ENCODE data around the gene NGF. TPM values are rescaled to one million over a fixed set of nuclear protein-coding genes. Genes with fewer than 3 reads are reported as not detected.

Gene NGF
- total RNA-seq, 2 experiments from 2014 or later, result not detected

DNA sequence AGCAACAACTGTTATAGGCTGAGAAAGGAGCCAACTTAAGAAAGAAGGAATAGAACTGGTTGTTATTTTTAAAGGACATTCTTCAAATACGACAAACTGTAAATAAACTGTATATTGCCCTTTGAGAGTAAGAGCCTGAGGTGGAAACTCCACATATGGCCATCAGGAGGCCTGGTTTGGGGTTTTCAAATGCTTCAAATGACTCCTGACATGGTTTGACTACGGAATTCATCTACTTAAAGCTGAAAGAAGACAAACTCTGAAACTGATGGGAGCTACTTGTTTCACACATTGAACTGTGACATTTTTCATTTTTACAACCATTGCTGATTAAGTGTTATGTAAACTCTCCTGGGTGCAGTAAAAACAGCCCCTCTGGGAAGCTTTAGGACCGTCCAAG is 59.8 kb downstream of the NGF start:
- Mint-ChIP-seq H3K9me3 (no peaks in the 10 kb centered on the region), H3K4me3 (no peak overlapping the region), H3K4me1 (no peaks in the 10 kb centered on the region), H3K27ac (no peak overlapping the region), H3K36me3 (ENCODE audit: low read depth) (no peaks in the 10 kb centered on the region), H3K27me3 (peaks cover 3% of the 10 kb centered on the region)
- CTCF ChIA-PET, result no interaction called here
- no peak for DNase-seq
- POLR2A ChIA-PET, result no interaction called here

DNA sequence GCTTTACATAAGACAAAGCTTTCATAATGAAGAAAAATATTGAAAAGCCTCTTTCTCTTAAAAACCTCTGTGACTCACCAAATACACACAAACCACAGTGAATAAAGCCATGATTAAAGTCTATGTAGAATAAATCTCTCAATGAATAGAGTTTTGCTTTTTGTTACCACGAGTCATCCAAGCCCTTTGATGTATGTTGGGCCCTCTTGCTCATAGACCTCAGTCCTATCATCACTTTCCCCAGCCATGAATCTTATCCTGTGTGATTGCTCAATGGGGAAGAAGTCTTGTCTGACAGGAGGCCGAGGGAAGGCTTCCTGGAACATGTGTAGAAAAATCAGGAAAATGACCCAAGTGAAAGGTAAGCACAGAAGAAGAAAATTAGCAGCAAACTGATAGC is 60.8 kb downstream of the NGF start:
- Mint-ChIP-seq H3K27ac (no peak overlapping the region), H3K9me3 (no peaks in the 10 kb centered on the region), H3K27me3 (peaks cover 4% of the 10 kb centered on the region), H3K4me3 (no peak overlapping the region), H3K36me3 (ENCODE audit: low read depth) (no peaks in the 10 kb centered on the region), H3K4me1 (no peaks in the 10 kb centered on the region)
- ChIA-PET POLR2A (no interaction called here), CTCF (no interaction called here)
- no peak for DNase-seq

DNA sequence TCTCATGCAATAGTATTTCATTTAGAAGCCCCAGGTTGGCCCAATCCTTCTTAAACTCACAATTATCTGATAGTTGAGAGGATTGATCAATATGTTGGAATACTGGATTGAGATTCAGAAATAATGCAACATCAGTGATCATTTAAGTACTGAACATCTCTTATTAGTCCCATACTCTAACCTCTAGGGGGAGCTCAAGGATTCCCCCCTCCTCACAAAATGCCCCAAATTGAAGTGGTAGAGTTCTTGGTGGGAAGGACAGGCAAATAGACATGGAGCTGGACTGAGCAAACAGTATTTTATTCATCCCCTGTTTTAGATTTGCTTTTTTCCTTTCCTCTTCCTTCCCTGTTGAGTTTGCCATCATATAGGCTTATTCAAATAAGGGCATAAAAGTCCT is 62.8 kb downstream of the NGF start:
- Mint-ChIP-seq H3K36me3 (ENCODE audit: low read depth) (no peaks in the 10 kb centered on the region), H3K4me1 (no peaks in the 10 kb centered on the region), H3K4me3 (no peak overlapping the region), H3K27me3 (peaks cover 2% of the 10 kb centered on the region), H3K27ac (no peak overlapping the region), H3K9me3 (no peaks in the 10 kb centered on the region)
- POLR2A ChIA-PET, result interaction anchor here (0.6 kb wide), 1 partner anchor 266 kb away, joined by 3 read pairs; no protein-coding TSS in a partner anchor
- no peak for DNase-seq
- CTCF ChIA-PET, result interaction anchor here (0.6 to 1.0 kb wide), 2 partner anchors 9 to 321 kb away, joined by 3 read pairs; no protein-coding TSS in a partner anchor

DNA sequence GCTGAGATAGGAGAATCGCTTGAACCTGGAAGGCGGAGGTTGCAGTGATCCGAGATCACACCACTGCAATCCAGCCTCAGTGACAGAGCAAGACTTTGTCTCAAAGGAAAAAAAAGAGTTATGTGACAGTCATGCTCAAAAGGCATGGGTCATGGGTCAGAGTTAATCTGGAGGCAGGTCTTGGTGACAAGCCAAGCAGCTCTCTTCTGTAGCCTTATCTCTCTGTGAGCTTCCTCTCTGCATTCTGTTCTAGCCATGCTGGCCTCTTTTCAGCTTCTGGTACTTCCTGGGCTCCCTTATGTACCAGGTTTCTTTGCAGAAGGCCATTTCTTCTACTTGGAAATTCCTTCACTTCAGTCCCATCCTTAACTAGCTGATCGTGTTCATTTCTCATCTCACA is 63.6 kb downstream of the NGF start:
- ChIA-PET CTCF (no interaction called here), POLR2A (no interaction called here)
- Mint-ChIP-seq H3K9me3 (no peaks in the 10 kb centered on the region), H3K4me1 (no peaks in the 10 kb centered on the region), H3K4me3 (no peak overlapping the region), H3K27ac (no peak overlapping the region), H3K27me3 (peaks cover 2% of the 10 kb centered on the region), H3K36me3 (ENCODE audit: low read depth) (no peaks in the 10 kb centered on the region)
- no peak for DNase-seq

DNA sequence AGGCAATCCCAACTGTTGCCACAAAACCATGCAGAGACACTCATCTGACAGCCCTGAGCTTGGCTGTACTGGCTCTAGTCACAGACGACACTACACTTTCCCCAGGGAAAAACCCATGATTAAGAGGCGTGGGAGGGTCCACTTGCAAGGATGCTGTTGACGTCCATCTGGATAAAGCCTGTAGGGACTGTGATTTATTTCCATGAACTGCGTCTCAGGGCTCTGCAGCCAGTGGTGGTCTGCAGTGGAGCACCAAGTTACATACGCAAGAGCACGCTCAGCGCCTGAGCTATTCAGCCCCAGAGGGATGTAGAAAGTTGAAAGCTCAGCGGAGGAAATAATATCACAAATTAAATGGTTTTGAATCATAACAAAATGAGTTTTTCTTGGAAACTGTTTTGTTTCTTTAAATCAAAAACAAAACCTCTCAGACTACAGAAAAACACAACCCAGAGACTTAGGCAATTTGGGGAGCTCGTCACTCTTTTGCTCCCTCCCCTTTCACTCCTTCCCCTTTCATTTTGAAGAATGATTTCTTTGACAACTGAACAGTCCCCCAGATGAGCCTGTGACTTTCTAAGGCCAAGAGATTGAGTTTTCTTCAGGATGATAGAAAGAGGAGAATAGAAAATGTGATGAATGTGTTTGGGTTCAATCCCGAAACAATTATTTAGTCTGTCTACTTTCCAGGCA is 71.2 kb downstream of the NGF start:
- H3K27ac Mint-ChIP-seq, result no peak overlapping the region
- ChIA-PET CTCF (no interaction called here), POLR2A (no interaction called here)
- no peaks in the 10 kb centered on the region for H3K36me3 Mint-ChIP-seq (ENCODE audit: low read depth)
- H3K27me3 Mint-ChIP-seq, result peaks cover 1% of the 10 kb centered on the region
- no peak overlapping the region for H3K4me3 Mint-ChIP-seq
- H3K4me1 Mint-ChIP-seq, result no peaks in the 10 kb centered on the region
- no peaks in the 10 kb centered on the region for H3K9me3 Mint-ChIP-seq
- DNase-seq, result no peak

DNA sequence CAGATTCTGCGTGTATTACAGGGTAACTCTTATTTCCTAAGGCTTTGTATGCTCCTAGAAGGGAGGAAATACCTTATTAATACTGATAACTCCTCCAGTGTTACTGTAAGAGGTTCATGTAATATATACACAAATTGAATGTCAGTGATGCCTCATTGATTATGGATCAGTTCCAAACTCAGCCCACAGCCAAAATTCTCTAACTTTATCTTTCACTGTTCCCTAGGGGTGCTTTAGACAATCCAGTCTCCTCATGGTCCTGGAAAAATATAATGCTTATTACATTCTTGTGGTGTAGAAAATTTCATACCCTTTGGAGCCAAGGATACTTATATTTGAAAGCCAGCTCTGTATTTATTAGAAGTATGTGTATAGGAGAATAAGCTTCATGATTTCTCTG is 73.0 kb downstream of the NGF start:
- POLR2A ChIA-PET, result no interaction called here
- Mint-ChIP-seq H3K4me3 (no peak overlapping the region), H3K36me3 (ENCODE audit: low read depth) (no peaks in the 10 kb centered on the region), H3K27ac (no peak overlapping the region), H3K27me3 (peaks cover 1% of the 10 kb centered on the region), H3K9me3 (no peaks in the 10 kb centered on the region), H3K4me1 (peaks cover 1% of the 10 kb centered on the region)
- no peak for DNase-seq
- CTCF ChIA-PET, result no interaction called here

DNA sequence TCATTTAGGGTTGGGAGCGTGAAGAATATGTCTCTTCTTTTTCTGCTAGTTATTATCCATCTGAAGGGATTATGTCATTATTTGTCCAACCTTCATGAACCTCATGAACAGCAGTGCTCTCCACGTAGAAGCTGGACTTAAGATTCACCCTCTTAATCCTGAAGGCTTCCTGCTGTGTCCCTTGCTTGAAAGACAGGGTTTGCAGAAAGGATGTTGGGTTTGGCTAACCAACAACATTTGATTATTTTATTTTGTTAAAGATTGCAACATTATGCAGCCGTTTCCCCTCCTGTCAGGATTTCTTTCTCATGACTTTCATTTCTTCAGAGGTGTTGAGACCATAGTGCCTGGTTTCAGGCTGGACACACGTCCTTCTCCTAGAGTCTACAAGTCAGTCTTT is 75.2 kb downstream of the NGF start:
- CTCF ChIA-PET, result no interaction called here
- Mint-ChIP-seq H3K27ac (no peak overlapping the region), H3K36me3 (ENCODE audit: low read depth) (no peaks in the 10 kb centered on the region), H3K4me3 (no peak overlapping the region), H3K9me3 (peaks cover 10% of the 10 kb centered on the region), H3K4me1 (peaks cover 1% of the 10 kb centered on the region), H3K27me3 (peaks cover 3% of the 10 kb centered on the region)
- POLR2A ChIA-PET, result no interaction called here
- DNase-seq, result no peak

DNA sequence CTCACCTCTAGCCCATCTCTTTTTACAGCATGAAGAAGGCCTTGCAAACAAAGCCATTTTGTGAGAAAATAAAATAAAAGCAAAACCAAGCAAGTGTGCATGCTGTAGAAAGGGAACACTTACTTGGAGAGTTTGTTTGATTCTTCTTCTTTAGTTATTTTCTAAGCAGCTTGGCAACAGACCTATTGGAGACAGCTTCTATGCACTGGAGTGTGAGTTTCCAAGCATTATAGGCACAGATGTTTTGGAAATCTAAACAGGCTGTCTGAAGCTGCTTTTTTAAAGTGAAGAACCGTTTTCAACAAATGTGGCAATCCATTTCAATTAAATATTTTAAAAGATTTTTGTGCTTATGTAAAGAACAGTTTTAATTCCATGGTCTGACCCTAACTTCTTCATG is 76.6 kb downstream of the NGF start:
- ChIA-PET CTCF (no interaction called here), POLR2A (no interaction called here)
- Mint-ChIP-seq H3K36me3 (ENCODE audit: low read depth) (no peaks in the 10 kb centered on the region), H3K4me1 (peaks cover 1% of the 10 kb centered on the region), H3K27ac (no peak overlapping the region), H3K4me3 (no peak overlapping the region), H3K27me3 (peaks cover 3% of the 10 kb centered on the region), H3K9me3 (peaks cover 12% of the 10 kb centered on the region)
- no peak for DNase-seq

DNA sequence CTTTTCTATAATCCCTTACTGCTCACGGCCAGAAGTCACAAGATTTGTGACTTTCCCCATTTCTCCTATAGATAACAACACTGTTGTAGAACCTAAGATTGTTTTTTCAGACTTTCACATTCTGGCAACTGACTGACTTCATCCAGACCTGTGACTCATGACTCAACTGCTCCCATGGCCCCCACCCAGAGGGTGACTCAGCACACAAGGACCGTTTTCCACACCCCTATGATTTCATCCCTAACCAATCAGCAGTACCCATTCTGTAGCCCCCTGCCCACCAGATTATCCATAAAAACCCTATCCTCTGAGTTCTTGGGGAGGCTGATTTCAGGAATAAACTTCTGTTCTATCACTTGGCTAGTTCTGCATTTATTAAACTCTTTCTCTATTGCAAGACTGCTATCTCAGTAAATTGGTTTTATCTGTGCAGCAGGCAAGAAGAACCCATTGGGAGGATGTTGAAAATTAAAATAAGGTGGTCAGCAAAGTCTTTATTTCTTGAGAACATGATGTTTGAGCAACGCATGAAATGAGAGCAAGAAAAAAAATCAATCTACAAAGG is 79.7 kb downstream of the NGF start:
- H3K27ac Mint-ChIP-seq, result no peak overlapping the region
- H3K27me3 Mint-ChIP-seq, result peaks cover 3% of the 10 kb centered on the region
- ChIA-PET POLR2A (no interaction called here), CTCF (no interaction called here)
- peaks cover 12% of the 10 kb centered on the region for H3K9me3 Mint-ChIP-seq
- DNase-seq, result no peak
- H3K4me1 Mint-ChIP-seq, result peaks cover 1% of the 10 kb centered on the region
- H3K4me3 Mint-ChIP-seq, result no peak overlapping the region
- H3K36me3 Mint-ChIP-seq (ENCODE audit: low read depth), result no peaks in the 10 kb centered on the region

DNA sequence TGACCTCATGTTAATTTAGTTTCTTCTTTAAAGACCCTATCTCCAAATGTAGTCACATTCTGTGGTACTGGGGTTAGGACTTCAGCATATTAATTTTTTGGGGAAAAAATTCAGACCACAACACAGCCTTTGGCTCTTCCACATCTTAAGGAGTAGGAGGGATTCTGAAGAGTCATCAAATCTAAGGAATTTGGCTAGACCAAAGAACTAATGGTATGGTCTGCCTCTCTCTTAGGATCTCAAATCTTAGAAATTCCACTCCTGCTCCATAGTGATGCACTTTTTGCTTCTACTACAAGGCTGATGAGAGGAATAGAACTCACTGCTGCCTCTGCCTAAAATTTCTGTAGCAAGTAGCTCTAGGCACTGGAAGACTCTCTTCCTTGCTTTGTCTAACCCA is 80.5 kb downstream of the NGF start:
- H3K9me3 Mint-ChIP-seq, result peaks cover 12% of the 10 kb centered on the region
- CTCF ChIA-PET, result no interaction called here
- POLR2A ChIA-PET, result no interaction called here

DNA sequence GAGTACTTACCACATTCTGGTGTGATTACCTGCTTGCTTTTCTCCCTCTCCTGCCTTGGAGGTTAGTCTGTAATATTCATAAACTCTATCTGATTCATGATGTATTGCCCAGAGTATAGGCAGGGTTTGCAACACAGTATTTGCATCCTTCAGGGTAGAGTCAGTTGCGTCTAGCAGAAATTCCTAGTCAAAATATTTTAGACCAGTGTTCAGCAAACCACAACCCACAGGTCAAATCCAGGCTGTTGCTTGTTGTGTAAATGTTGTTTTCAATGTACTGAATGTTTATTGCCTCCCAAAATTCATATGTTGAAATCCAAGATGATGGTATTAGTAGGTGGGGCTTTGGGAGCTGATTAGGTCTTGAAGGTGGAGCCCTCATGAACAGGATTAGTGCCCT is 82.9 kb downstream of the NGF start:
- no peak overlapping the region for H3K27ac Mint-ChIP-seq
- H3K4me3 Mint-ChIP-seq, result no peak overlapping the region
- no peak for DNase-seq
- ChIA-PET CTCF (no interaction called here), POLR2A (no interaction called here)
- H3K4me1 Mint-ChIP-seq, result no peaks in the 10 kb centered on the region
- peaks cover 12% of the 10 kb centered on the region for H3K9me3 Mint-ChIP-seq
- H3K27me3 Mint-ChIP-seq, result peaks cover 4% of the 10 kb centered on the region
- no peaks in the 10 kb centered on the region for H3K36me3 Mint-ChIP-seq (ENCODE audit: low read depth)

More for the DNA sequence above, 80.5 kb downstream of the NGF start:
- DNase-seq, result no peak
- peaks cover 1% of the 10 kb centered on the region for H3K4me1 Mint-ChIP-seq
- H3K4me3 Mint-ChIP-seq, result no peak overlapping the region
- peaks cover 3% of the 10 kb centered on the region for H3K27me3 Mint-ChIP-seq
- H3K36me3 Mint-ChIP-seq (ENCODE audit: low read depth), result no peaks in the 10 kb centered on the region
- no peak overlapping the region for H3K27ac Mint-ChIP-seq

DNA sequence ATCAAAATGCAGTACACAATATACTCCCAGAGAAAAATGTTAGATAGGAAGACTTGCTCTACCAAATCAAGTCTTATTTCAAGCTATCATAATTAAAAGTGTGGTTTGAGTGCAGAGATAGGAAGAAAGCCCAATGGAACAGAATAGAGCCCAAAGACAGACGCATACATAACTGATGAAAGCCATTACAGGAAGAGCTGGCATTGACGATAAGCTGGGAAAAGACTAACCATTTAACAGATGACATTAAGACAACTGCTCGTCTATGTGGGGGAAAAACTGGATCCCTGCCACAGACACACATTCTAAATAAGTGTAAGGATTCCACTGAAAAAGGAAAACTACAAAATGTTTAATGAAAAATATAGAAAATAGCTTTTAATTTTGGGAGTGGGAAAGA is 85.5 kb downstream of the NGF start:
- Mint-ChIP-seq H3K27me3 (peaks cover 7% of the 10 kb centered on the region), H3K4me1 (no peaks in the 10 kb centered on the region), H3K9me3 (peaks cover 5% of the 10 kb centered on the region), H3K4me3 (no peak overlapping the region), H3K36me3 (ENCODE audit: low read depth) (no peaks in the 10 kb centered on the region), H3K27ac (no peak overlapping the region)
- ChIA-PET POLR2A (no interaction called here), CTCF (interaction anchor here (0.5 kb wide), 1 partner anchor 39 kb away, joined by 3 read pairs; no protein-coding TSS in a partner anchor)
- DNase-seq, result no peak

DNA sequence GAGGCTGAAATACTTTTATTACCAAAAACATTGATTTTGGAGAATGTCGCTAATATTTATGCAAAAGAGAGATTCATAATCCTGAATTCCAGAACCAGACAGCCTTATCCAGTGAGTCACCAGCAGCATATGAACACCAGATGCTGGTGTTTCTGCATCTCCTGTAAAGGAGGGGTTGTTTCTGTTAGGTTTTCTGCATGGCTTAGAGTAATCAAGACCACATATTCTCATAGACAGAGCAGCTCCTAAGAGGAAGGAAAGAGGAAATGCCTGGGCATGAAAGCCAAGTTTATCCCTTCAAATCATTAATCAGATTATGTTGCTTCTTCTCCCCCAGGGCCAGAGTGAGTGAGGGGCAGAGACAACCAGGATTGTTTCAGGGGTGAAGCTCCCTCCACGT is 86.2 kb downstream of the NGF start:
- ChIA-PET CTCF (no interaction called here), POLR2A (no interaction called here)
- no peak overlapping the region for H3K27ac Mint-ChIP-seq
- H3K4me3 Mint-ChIP-seq, result no peak overlapping the region
- peaks cover 5% of the 10 kb centered on the region for H3K9me3 Mint-ChIP-seq
- H3K27me3 Mint-ChIP-seq, result peaks cover 7% of the 10 kb centered on the region
- DNase-seq, result no peak
- no peaks in the 10 kb centered on the region for H3K36me3 Mint-ChIP-seq (ENCODE audit: low read depth)
- no peaks in the 10 kb centered on the region for H3K4me1 Mint-ChIP-seq

DNA sequence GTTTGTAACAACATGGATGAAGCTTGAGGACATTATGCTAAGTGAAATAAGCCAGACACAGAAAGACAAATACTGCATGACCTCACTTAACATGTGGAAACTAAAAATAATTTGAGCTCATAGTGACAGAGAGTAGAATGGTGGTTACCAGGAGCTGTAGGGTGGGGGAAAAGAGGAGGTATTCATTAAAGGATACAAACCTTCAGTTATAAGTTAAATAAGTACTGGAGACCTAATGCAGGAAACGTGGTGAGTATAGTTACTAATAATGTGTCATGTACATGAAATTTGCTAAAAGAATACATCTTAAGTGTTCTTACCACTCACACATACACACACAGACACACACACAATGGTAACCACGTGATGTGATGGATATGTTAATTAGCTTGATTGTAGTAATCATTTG is 86.7 kb downstream of the NGF start:
- ChIA-PET CTCF (no interaction called here), POLR2A (no interaction called here)
- Mint-ChIP-seq H3K4me3 (no peak overlapping the region), H3K36me3 (ENCODE audit: low read depth) (no peaks in the 10 kb centered on the region), H3K9me3 (peaks cover 5% of the 10 kb centered on the region), H3K4me1 (no peaks in the 10 kb centered on the region), H3K27me3 (peaks cover 7% of the 10 kb centered on the region), H3K27ac (no peak overlapping the region)
- no peak for DNase-seq
